Nephron progenitor cell (in vitro differentiated cells): ENCODE data around the gene KCNIP1.

Experiments
- DNase-seq: peaks from one replicate; pipeline ENCODE4 v3.0.0; 2021
- H3K27ac Mint-ChIP-seq: 2 replicates; pipeline ENCODE4 v1.8.0; 2021; ENCODE audit warnings: mild to moderate bottlenecking, moderate library complexity, mixed read lengths
- H3K27me3 Mint-ChIP-seq: 2 replicates; pipeline ENCODE4 v1.8.0; 2021; ENCODE audit warnings: mild to moderate bottlenecking, low read depth, mixed read lengths; ENCODE audit not compliant: poor library complexity
- H3K36me3 Mint-ChIP-seq: 2 replicates; pipeline ENCODE4 v1.8.0; 2021; ENCODE audit warnings: low read depth, mixed read lengths
- H3K4me1 Mint-ChIP-seq: 2 replicates; pipeline ENCODE4 v1.8.0; 2021; ENCODE audit warnings: mixed read lengths
- H3K4me3 Mint-ChIP-seq: 2 replicates; pipeline ENCODE4 v1.8.0; 2021; ENCODE audit warnings: mild to moderate bottlenecking, moderate library complexity, mixed read lengths
- H3K9me3 Mint-ChIP-seq: 2 replicates; pipeline ENCODE4 v1.8.0; 2021; ENCODE audit warnings: mild to moderate bottlenecking, moderate library complexity, mixed read lengths
- TF ChIP-seq, protein P1 (sequence below): fragments of 200-600 bp; sonication (generic); IDR thresholded peaks from 2 replicates; pipeline ENCODE4 v1.5.0; 2021; ENCODE audit warnings: antibody characterized with exemption

The KCNIP1 gene

DNA sequence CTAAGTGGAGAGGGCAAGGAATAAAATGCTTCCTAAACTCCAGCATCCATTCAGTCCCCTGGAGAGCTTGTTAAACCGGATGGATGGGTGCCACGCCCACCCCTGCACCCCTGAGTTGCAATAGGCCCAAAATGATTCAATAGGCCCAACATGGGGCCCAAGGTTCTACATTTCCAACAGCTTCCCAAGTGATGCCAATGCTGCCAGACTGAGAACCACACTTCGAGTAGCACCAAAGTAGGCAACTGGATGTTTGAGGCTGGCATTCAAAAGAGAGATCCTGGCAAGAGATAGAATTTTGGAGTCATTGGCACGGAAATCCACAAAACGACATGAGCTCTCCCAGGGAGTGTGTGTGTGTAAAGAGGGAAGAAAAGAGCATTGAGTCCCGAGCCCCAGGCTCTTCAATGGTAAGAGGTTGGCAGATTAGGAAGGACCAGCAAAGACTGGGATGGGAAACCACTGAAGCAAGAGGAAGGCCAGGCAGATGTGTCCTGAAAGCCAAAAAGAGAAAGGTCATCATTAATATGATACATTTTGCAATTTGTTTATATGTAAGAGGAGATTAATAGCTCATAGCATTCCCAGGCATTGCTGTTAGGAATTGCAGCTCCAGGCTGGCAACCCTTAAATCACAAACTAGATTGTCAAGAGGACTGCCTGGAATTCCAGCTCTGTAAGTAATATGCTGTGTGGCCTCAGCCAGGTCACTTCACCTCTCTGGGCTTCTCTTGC lies 130.6 kb downstream of the KCNIP1 start:
- TF ChIP-seq, protein P1, sequence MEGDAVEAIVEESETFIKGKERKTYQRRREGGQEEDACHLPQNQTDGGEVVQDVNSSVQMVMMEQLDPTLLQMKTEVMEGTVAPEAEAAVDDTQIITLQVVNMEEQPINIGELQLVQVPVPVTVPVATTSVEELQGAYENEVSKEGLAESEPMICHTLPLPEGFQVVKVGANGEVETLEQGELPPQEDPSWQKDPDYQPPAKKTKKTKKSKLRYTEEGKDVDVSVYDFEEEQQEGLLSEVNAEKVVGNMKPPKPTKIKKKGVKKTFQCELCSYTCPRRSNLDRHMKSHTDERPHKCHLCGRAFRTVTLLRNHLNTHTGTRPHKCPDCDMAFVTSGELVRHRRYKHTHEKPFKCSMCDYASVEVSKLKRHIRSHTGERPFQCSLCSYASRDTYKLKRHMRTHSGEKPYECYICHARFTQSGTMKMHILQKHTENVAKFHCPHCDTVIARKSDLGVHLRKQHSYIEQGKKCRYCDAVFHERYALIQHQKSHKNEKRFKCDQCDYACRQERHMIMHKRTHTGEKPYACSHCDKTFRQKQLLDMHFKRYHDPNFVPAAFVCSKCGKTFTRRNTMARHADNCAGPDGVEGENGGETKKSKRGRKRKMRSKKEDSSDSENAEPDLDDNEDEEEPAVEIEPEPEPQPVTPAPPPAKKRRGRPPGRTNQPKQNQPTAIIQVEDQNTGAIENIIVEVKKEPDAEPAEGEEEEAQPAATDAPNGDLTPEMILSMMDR = no peak
- Mint-ChIP-seq H3K9me3 (no peaks in the 10 kb centered on the region), H3K4me3 (peak overlapping the region; percentile 85), H3K36me3 (no peaks in the 10 kb centered on the region), H3K27ac (no peak overlapping the region), H3K27me3 (peaks cover 14% of the 10 kb centered on the region), H3K4me1 (peaks cover 44% of the 10 kb centered on the region)
- no peak for DNase-seq

DNA sequence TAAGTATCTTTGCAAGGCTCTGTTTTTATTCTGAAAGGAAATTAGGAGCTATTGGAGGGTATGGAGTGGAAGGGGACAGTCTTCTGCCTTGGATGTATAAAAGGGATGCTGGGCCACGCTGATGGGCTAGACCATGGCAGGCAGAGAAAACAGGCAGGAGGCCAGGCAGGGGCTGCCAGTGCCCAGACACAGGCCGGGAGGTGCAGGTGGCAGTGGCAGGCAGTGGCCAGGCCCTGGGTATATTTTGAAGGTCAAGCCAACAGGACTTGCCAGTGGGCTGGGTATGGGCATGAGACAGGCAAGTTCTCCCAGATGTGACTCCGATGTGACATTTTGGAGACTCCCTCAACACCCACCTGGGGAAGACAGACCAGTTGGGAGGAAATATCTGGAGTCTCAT lies 131.9 kb downstream of the KCNIP1 start:
- H3K4me1 Mint-ChIP-seq = peaks cover 38% of the 10 kb centered on the region
- peaks cover 16% of the 10 kb centered on the region for H3K27me3 Mint-ChIP-seq
- no peak overlapping the region for H3K27ac Mint-ChIP-seq

DNA sequence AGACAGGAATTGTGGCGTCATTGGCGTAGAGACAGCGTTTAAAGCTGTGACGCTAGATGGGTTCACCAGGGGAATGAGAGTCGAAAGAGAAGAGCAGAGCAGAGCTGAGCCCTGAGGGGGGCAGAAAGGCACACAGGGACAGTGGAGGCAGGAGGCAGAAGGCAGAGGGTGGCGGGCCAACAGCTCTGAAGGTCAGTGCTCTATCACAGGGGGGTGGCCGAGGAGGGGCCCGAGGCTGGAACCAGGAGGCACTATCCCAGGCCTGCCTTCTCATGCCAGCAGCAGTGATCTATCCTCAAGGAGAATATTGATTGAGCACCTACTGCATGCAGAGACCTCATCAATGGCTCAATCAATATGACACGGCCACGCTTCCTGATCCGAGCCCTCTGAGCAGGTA lies 132.4 kb downstream of the KCNIP1 start:
- H3K9me3 Mint-ChIP-seq = no peaks in the 10 kb centered on the region
- H3K27me3 Mint-ChIP-seq = peaks cover 21% of the 10 kb centered on the region
- peaks cover 38% of the 10 kb centered on the region for H3K4me1 Mint-ChIP-seq
- no peaks in the 10 kb centered on the region for H3K36me3 Mint-ChIP-seq
- TF ChIP-seq, protein P1 = no peak
- H3K4me3 Mint-ChIP-seq = no peak overlapping the region
- no peak for DNase-seq
- H3K27ac Mint-ChIP-seq = no peak overlapping the region

More for the DNA sequence above, 131.9 kb downstream of the KCNIP1 start:
- Mint-ChIP-seq H3K36me3 (no peaks in the 10 kb centered on the region), H3K9me3 (no peaks in the 10 kb centered on the region), H3K4me3 (no peak overlapping the region)
- DNase-seq = no peak
- TF ChIP-seq, protein P1 = no peak

DNA sequence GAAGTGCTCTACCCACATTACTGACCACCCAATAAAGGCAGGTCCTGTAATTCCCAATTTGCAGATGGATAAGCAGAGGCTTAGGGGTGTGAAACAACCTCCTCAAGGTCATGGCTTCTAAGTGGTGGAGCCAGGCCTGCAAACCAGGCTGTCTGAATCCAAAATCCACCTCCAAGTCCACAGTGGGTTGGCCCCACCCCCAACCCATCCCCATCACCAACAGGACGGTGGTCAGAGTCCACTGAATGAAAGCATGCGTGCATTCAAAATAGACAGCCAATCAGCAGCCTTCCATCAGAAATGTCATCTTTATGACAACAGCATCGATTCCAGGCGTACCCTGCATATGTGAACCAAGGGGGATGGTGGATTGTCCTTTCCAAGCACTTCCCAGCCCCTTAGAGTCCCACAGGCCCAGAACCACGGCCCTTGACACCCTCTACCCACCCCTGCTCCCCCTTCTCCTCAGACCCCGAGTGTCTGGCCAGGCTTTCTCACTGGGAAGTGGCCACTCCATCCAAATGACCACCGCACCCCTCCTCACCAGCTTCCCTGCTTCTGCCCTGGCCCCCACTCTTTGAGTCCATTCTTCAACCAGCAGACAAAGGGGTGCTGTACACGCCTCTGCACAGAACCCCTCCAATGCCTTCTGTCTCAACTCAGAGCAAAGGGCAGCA lies 133.1 kb downstream of the KCNIP1 start:
- no peaks in the 10 kb centered on the region for H3K9me3 Mint-ChIP-seq
- DNase-seq = no peak
- TF ChIP-seq, protein P1 = no peak

DNA sequence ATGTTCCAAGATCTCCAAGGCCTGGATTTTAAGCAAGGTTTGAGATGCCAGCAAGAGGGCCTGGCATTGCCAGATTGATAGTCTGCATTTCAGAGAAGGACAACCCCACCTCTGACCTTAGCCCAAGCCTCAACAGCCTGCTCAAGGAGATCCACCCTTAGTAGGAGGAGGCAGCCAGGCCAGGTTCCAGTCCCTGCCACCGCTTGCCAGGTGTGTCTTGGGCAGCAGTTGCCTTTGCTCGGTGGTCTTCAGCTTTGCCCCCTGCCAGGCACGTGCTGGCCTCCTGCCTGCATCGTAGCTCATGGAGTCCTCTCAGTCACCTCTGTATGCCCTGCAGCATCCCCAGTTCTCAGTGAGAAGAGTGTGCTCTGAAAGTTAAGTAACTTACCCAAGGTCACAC lies 134.2 kb downstream of the KCNIP1 start:
- no peak overlapping the region for H3K27ac Mint-ChIP-seq
- no peaks in the 10 kb centered on the region for H3K36me3 Mint-ChIP-seq
- H3K9me3 Mint-ChIP-seq = no peaks in the 10 kb centered on the region
- no peak overlapping the region for H3K4me3 Mint-ChIP-seq
- H3K4me1 Mint-ChIP-seq = peaks cover 26% of the 10 kb centered on the region
- no peak for DNase-seq
- TF ChIP-seq, protein P1 = no peak
- H3K27me3 Mint-ChIP-seq = peaks cover 22% of the 10 kb centered on the region

More for the DNA sequence above, 133.1 kb downstream of the KCNIP1 start:
- H3K4me1 Mint-ChIP-seq = peaks cover 36% of the 10 kb centered on the region
- peaks cover 22% of the 10 kb centered on the region for H3K27me3 Mint-ChIP-seq
- no peaks in the 10 kb centered on the region for H3K36me3 Mint-ChIP-seq
- H3K27ac Mint-ChIP-seq = no peak overlapping the region
- no peak overlapping the region for H3K4me3 Mint-ChIP-seq
